HL-60/S4 treated with phorbol 12-myristate 13-acetate at 8.2 ng/mL for 4 days and 3 days (cell line): Measurements from ENCODE around the gene NPC1L1.
"Not testable (repeated sequence)": the region's sequence is repeated elsewhere in the genome, so short reads cannot be mapped to it uniquely, and the experiment has no call there.

Experiments used
- in situ Hi-C: fragments of 300-500 bp; cut with MboI; formaldehyde crosslinking; loops from 2 replicates; pipeline ENCODE4 v1.15.0; 2022; ENCODE audit warnings: low sequenced_read_pairs

NPC1L1 gene

DNA sequence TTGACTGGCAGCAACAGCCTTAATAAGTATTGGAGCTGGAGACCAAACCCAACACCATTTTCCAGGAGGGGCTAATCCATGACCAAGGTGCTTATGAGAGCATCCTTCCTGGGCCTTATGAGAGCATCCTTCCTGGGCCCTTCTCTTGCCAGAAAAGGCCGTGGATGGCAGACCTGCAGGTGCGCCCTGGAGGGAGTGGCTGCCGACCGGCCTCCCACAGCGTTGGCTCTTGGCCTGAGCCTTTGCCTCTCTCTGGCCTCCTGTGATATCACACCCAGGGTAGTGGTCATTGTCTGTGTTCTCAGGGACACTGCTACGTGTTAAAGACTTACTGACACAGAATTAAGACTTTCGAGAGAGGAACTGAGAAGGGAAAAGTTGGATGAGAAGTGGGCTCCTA lies 28.4 kb downstream of the NPC1L1 start:
- in situ Hi-C loops, result no loop called here

DNA sequence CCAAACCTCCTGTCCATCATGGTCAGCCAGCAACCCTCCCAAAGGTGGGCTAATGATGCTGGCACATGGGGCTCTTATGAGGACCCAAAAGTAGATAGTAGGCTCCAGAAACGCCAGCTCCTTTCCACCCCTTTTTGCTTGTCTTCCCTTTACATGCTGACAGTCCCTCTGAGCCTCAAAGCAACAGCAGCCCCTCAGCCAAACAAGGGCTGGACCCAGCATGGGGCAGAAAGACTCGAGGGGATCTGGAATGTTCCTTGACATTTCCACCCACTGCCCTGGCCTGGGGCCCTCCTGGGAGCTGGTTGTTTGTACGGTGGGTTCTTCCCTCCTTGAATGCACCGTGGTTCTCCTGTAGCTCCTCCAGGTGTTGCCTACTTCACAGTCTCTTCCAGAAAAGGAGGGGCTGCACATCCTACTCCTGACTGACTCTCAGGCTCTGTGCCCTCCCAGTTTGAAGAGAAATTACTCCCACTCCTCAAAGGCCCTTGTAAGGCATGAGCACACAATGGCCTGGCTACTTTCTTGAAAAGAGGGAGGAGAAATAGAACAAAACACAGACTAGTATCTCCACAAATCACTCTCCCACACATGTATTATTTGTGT lies 29.2 kb downstream of the NPC1L1 start:
- in situ Hi-C loops, result no loop called here

GRCh38 chr7:44511236-44511635 lies 29.9 kb downstream of the NPC1L1 start:
- in situ Hi-C loops, result no loop called here

GRCh38 chr7:44508328-44509030 lies 32.7 kb downstream of the NPC1L1 start:
- in situ Hi-C loops, result no loop called here

DNA sequence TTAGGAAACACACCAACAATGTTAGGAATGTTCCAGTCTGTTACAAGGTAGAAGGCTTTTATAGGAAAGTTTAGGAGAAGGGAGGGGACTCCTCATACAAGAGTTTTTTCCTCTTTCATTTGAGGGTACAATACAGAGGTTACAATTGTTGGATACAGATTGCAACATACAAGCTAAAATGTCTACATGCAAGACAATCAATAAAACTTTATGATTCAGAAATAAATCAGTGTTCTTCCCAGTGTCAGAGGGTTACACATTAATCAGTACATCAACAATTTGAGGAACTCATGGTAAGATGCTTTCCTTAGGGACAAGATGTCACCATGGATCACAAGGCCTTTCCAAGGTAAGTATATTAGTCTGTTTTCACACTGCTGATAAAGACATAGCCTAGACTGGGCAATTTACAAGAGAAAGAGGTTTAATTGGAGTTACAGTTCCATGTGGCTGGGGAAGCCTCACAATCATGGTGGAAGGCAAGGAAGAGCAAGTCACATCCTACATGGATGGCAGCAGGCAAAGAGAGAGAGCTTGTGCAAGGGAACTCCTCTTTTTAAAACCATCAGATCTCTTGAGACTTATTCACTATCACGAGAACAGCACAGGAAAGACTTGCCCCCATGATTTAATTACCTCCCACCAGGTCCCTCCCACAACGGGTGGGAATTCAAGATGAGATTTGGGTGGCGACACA lies 34.4 kb downstream of the NPC1L1 start:
- in situ Hi-C loops, result not testable (repeated sequence)

GRCh38 chr7:44505595-44505994 lies 35.5 kb downstream of the NPC1L1 start:
- in situ Hi-C loops, result no loop called here

GRCh38 chr7:44498230-44498954 lies 42.7 kb downstream of the NPC1L1 start:
- in situ Hi-C loops, result no loop called here

DNA sequence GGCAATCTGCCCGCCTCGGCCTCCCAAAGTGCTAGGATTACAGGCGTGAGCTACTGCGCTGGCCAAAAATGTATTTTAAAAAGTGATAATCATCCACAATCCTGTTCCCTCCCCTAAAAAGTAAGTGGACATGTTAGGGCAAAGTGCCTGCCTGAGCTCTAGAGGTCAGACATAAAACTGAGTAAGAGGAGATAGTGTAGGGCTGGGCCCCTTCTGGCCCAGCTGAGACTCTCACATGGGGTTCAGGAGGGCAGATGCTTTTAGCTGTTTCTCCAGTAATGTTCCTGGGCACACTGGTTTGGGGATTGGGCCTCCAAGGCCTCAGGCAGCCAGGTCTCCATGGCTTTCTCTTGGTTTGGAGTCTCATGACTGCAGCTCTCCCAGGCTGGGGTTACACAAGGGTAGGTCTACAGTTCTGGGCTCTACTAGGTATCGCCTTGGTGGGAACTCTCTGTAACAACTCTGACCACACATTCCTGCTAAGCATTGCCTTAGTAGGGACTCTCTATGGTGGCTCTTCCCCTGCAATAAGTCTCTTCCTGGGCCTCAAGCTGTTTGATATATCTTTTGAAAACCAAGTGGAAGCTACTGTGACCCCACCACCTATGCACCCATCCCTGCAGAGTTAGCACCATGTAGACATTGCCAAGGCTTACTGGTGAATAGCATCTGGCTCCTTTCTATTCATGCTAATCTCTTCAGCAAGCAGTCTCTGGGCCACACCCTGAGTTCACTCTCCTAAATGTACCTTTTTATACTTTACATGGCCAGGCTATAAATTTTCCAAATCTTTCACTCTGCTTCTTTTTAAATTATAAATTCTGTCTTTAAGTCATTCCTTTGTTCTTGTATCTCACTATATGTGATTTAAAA lies 43.7 kb downstream of the NPC1L1 start:
- in situ Hi-C loops, result no loop called here

- in situ Hi-C loops, result no loop called here
Measured at GRCh38 chr7:44496385-44496784, 44.7 kb downstream of the NPC1L1 start.

GRCh38 chr7:44494960-44495359 lies 46.2 kb downstream of the NPC1L1 start:
- in situ Hi-C loops, result no loop called here

- in situ Hi-C loops, result no loop called here
Measured at GRCh38 chr7:44491229-44491628, 49.9 kb downstream of the NPC1L1 start.

DNA sequence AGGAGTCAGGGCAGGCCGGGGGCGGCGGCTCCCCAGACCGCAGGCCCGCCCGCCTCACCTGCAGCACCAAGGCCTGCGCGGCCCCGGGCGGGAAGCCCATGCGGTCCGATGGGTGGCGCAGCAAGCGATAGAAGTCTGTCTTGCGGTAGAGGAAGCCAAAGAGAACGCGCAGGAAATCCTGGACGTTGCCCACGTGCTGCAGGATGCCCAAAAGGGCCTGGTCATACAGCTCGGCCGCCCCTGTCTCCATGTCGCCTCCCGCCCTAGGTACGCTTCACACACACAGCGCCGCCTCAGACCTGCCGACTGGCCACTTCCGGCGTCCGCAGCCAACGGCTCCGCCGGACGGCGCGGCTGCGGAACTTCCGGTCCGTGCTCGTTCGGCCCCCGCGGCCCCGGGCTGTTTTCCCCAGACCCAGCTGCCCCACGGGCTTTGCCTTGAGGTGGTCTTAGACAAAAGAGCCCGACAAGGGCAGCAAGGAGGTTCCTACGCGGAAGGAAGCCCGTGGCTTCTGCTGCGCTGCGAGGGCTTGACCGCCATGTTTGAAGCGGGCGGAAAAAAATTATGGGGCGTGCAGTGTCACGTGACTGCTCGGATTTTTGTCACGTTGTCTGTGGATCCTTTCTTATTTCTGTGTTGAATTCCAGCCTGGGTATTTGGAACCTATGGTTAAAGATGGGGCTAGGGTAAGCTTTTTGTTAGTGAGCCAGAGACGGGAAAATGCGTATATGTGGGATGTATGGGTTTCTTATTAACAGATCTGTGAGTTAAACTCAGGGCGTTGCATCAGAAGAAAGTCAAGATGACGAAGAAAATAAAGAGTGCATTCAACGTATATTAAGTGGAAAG lies 50.6 kb downstream of the NPC1L1 start, which contains the start of gene NUDCD3:
NUDCD3 (minus strand) TSS at position 308 of the 850 bp plus-strand sequence; CDS start at position 250, 58 bp downstream.
- in situ Hi-C loops, result no loop called here

GRCh38 chr7:44489955-44490350 lies 51.2 kb downstream of the NPC1L1 start:
- in situ Hi-C loops, result no loop called here

DNA sequence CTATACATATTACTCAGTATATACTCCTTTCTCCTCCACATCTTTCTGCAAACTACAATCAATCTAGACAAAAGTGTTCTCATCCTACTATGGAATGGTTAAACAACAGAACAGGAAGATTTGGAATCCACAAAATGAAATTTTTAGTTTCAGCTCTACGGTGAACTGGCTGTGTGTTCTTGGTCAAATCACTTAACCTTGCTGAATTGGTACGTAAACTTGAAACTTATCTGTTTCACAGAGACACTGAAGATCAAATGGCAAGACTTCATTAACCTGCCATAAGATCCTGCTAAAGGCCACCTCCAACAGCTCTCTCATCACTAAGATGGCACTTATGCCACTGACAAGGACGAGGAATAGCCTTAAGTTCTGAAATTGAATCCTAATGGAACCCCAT lies 52.2 kb downstream of the NPC1L1 start:
- in situ Hi-C loops, result no loop called here

DNA sequence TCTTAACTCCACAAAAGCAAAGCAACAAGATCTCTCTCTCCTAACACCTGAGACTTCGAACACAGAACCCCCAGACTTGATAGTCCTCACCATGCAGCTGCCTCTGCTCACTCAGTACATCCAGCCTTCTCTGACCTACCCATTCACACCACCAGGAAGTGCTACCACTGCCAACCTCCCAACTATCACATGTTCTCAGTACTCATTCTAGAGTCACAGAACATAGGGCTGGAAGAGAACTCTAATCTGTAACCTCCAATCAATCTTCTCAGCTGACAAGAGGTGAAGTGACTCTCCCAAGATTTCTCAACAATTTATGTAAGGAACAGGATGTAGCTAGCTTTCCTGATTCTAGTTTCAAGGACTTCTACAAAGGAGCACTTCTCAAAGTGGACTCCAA lies 54.4 kb downstream of the NPC1L1 start:
- in situ Hi-C loops, result no loop called here

DNA sequence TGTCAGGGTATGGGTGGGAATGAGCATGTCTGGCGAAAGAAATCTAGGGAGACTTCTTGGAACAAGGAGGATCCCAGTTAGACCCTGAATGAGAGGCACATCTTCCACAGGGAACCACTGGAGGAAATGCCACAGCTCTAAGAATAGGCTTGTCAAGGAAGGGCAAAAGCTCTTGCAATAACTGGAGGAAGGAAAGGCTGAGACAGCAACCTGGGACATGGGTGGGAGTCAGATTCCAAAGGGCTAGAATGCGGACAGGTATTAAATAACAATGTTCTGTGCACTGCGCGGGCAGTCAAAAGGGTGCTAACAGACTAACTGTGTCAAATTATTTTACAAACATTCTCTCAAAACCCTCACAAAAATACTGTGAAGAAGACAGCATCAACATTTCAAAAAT lies 55.1 kb downstream of the NPC1L1 start:
- in situ Hi-C loops, result no loop called here

GRCh38 chr7:44484482-44485313 lies 56.4 kb downstream of the NPC1L1 start:
- in situ Hi-C loops, result no loop called here
